K562 (cell line): ENCODE results near the gene UBE2D2. TPM values are rescaled to one million over a fixed set of nuclear protein-coding genes. Genes with fewer than 3 reads are reported as not detected.

Experiments used
- ASH1L ChIP-seq: fragments of 450-650 bp; IDR thresholded peaks from 2 replicates; pipeline ENCODE4 v1.6.1; 2018; ENCODE audit warnings: borderline replicate concordance, mild to moderate bottlenecking, low read depth; ENCODE audit not compliant: partially characterized antibody
- BDP1 ChIP-seq: IDR thresholded peaks from 3 replicates; pipeline ENCODE4 v1.6.1; 2011; ENCODE audit not compliant: insufficient read length, insufficient read depth
- CREB5 ChIP-seq: fragments of 250-450 bp; sonication (Bioruptor Pico); IDR thresholded peaks from 2 replicates; pipeline ENCODE4 v1.5.0; 2020; ENCODE audit warnings: mild to moderate bottlenecking
- CREBBP ChIP-seq: IDR thresholded peaks from one replicate; pipeline ENCODE4 v1.6.1; 2012; ENCODE audit warnings: low read depth, mild to moderate bottlenecking, control low read depth, inconsistent platforms, low read length
- DACH1 ChIP-seq: fragments of 450-650 bp; IDR thresholded peaks from 2 replicates; pipeline ENCODE4 v1.6.1; 2018; ENCODE audit not compliant: partially characterized antibody
- ELF2 ChIP-seq: fragments of 250-450 bp; sonication (Bioruptor Pico); IDR thresholded peaks from 2 replicates; pipeline ENCODE4 v1.5.0; 2021; ENCODE audit warnings: mild to moderate bottlenecking
- ELK3 ChIP-seq: fragments of 450-650 bp; formaldehyde crosslinking; IDR thresholded peaks from 2 replicates; pipeline ENCODE4 v1.4.0; 2020; ENCODE audit warnings: mild to moderate bottlenecking
- EWSR1 ChIP-seq: fragments of 450-650 bp; IDR thresholded peaks from 2 replicates; pipeline ENCODE4 v1.6.1; 2018; ENCODE audit warnings: borderline replicate concordance, mild to moderate bottlenecking, low read depth, moderate library complexity; ENCODE audit not compliant: partially characterized antibody
- FOXA3 ChIP-seq, 2 experiments: fragments of 450-650 bp in 1 of 2; sonication (generic) in 1 of 2; formaldehyde crosslinking; IDR thresholded peaks in 1 of 2; conservative IDR thresholded peaks in 1 of 2; 2 replicates each; pipeline versions ENCODE4 v1.4.0 to v1.8.0; 2020 to 2022; ENCODE audit warnings: mild to moderate bottlenecking in 2 of 2, missing genetic modification reagents in 1 of 2
- GMEB1 ChIP-seq: fragments of 250-450 bp; sonication (Bioruptor Pico); IDR thresholded peaks from 2 replicates; pipeline ENCODE4 v1.4.0; 2020; ENCODE audit warnings: mild to moderate bottlenecking
- HIVEP1 ChIP-seq: fragments of 250-450 bp; sonication (Bioruptor Pico); IDR thresholded peaks from 2 replicates; pipeline ENCODE4 v1.4.0; 2020; ENCODE audit warnings: mild to moderate bottlenecking
- KLF16 ChIP-seq: IDR thresholded peaks from 2 replicates; pipeline ENCODE4 v1.6.1; 2016; ENCODE audit warnings: antibody characterized with exemption
- MYBL2 ChIP-seq, 2 experiments: fragments of 450-650 bp in 1 of 2; sonication (generic) in 1 of 2; formaldehyde crosslinking in 1 of 2; IDR thresholded peaks; 2 replicates each; pipeline versions ENCODE4 v1.6.1 to v1.8.1; 2017 to 2022; ENCODE audit warnings: borderline replicate concordance in 1 of 2, inconsistent platforms in 1 of 2, low read depth in 1 of 2, mild to moderate bottlenecking in 1 of 2, missing genetic modification reagents in 1 of 2, moderate library complexity in 1 of 2
- PREB ChIP-seq: sonication (generic); formaldehyde crosslinking; IDR thresholded peaks from 2 replicates; pipeline ENCODE4 v1.8.1; 2023; ENCODE audit warnings: mild to moderate bottlenecking, missing genetic modification reagents
- PRMT5 ChIP-seq: sonication (generic); formaldehyde crosslinking; IDR thresholded peaks from 2 replicates; pipeline ENCODE4 v1.5.0; 2020; ENCODE audit warnings: missing genetic modification reagents
- RBFOX2 ChIP-seq: fragments of 200-400 bp; formaldehyde crosslinking; IDR thresholded peaks from 2 replicates; pipeline ENCODE4 v1.6.1; 2017; ENCODE audit warnings: low read depth, mild to moderate bottlenecking, low read length, moderate library complexity
- SMARCB1 ChIP-seq: IDR thresholded peaks from 2 replicates; pipeline ENCODE4 v1.6.1; 2011; ENCODE audit warnings: improper control_type of control experiment, low read depth; ENCODE audit not compliant: insufficient read length
- XRCC5 ChIP-seq: fragments of 200-400 bp; formaldehyde crosslinking; IDR thresholded peaks from 2 replicates; pipeline ENCODE4 v1.6.1; 2017; ENCODE audit warnings: low read depth, mild to moderate bottlenecking, low read length
- ZNF165 ChIP-seq: fragments of 250-450 bp; sonication (Bioruptor Pico); IDR thresholded peaks from 2 replicates; pipeline ENCODE4 v1.4.0; 2020; ENCODE audit warnings: borderline replicate concordance
- ZNF449 ChIP-seq: fragments of 250-450 bp; sonication (Bioruptor Pico); IDR thresholded peaks from 2 replicates; pipeline ENCODE4 v1.8.0; 2022; ENCODE audit warnings: moderate library complexity, mild to moderate bottlenecking, inconsistent platforms
- polyA plus RNA-seq, 8 experiments: library from polyadenylated mRNA; depleted of rRNA in 4 of 8; stranded (reverse) in 5 of 8; unstranded in 3 of 8; fragments of >200 nt; fragmentation: Nextera tagmentation in 2 of 8; fragmentation: Illumina TruSeq in 1 of 8; extraction: Ambion mirVana in 2 of 8; extraction: Trizol in 1 of 8; gene quantifications; 2 replicates each; pipeline versions ENCODE4 v1.2.1 to v1.2.3, GENCODE V29; 2011 to 2014; ENCODE audit warnings: inconsistent platforms in 1 of 8, missing spikeins in 1 of 8
- total RNA-seq, 7 experiments: library from RNA; depleted of rRNA in 6 of 7; stranded (reverse); fragments of >200 nt in 6 of 7; fragmentation: Illumina TruSeq in 2 of 7; extraction: Trizol in 2 of 7; gene quantifications; 2 replicates each; pipeline versions ENCODE4 v1.2.1 to v1.2.3, GENCODE V29; 2011 to 2021; ENCODE audit warnings: low replicate concordance in 1 of 7

The UBE2D2 gene
- total and polyA plus RNA-seq, 9 of the 15 experiments (the other 6 are each of a cell fraction or from before 2014, with no cell fraction given) = 53.6 to 198 (median 122) TPM

- TF ChIP-seq PRMT5 (CRISPR knock-in tag) = peak; percentile 54; the same call in 1 of the 2 replicates
- TF ChIP-seq FOXA3 (CRISPR knock-in tag; conservative IDR thresholded peaks at IDR 0.05 in 1 of 2, IDR thresholded peaks at IDR 0.05 in 1 of 2) = no peak
- TF ChIP-seq EWSR1 = no peak
- TF ChIP-seq GMEB1 (CRISPR knock-in tag) = peak; percentile 51
- peak; percentile 66 for TF ChIP-seq DACH1
- TF ChIP-seq BDP1 = no peak
- TF ChIP-seq ELK3 = no peak
- TF ChIP-seq PREB (CRISPR knock-in tag) = no peak
- TF ChIP-seq ASH1L = no peak
- TF ChIP-seq XRCC5 = peak; percentile 94
- no peak for TF ChIP-seq HIVEP1 (CRISPR knock-in tag)
- TF ChIP-seq MYBL2 (IDR thresholded peaks at IDR 0.05; ENCODE audit: low read depth) = no peak
- TF ChIP-seq MYBL2 (CRISPR knock-in tag; IDR thresholded peaks at IDR 0.05; ENCODE audit: borderline replicate concordance) = no peak
- TF ChIP-seq RBFOX2 = peak; percentile 98
- TF ChIP-seq SMARCB1 = no peak
- no peak for TF ChIP-seq ZNF449 (CRISPR knock-in tag)
- TF ChIP-seq ELF2 (CRISPR knock-in tag) = no peak
- TF ChIP-seq KLF16 = peak; percentile 52
- TF ChIP-seq CREBBP = no peak
- no peak for TF ChIP-seq CREB5 (CRISPR knock-in tag)
- TF ChIP-seq ZNF165 = no peak
Measured at GRCh38 chr5:139517683-139518564, 43.2 kb upstream of the UBE2D2 start (continued).
